Ramos (cell line): ENCODE measurements around the gene LST1.
"Not testable (repeated sequence)": the region's sequence is repeated elsewhere in the genome, so short reads cannot be mapped to it uniquely, and the experiment has no call there.

Experiments
- in situ Hi-C: fragments of 300-500 bp; cut with MboI; formaldehyde crosslinking; loops from one replicate; pipeline ENCODE4 v1.14.3; 2022; ENCODE audit warnings: low sequenced_read_pairs; ENCODE audit not compliant: unreplicated experiment

The LST1 gene

GRCh38 chr6:31579546-31580437 is 6.3 kb upstream of the LST1 start:
- in situ Hi-C loops: no loop called here

GRCh38 chr6:31580438-31580740 is 5.7 kb upstream of the LST1 start:
- in situ Hi-C loops: no loop called here

- in situ Hi-C loops: no loop called here
Measured at GRCh38 chr6:31580807-31581433, 5.2 kb upstream of the LST1 start.

GRCh38 chr6:31581434-31582229 is 4.4 kb upstream of the LST1 start:
- in situ Hi-C loops: no loop called here

- in situ Hi-C loops: no loop called here
Measured at GRCh38 chr6:31582230-31582643, 3.8 kb upstream of the LST1 start, which contains the start of gene LTB. Gene LTB, minus strand, starts transcription at chr6:31582424. Its CDS starts 7 bp downstream, at chr6:31582417.

- in situ Hi-C loops: no loop called here
Measured at GRCh38 chr6:31585491-31585890, 586 bp upstream of the LST1 start.

GRCh38 chr6:31586599-31587281 is 663 bp downstream of the LST1 start:
- in situ Hi-C loops: no loop called here

- in situ Hi-C loops: no loop called here
Measured at GRCh38 chr6:31587791-31588777, 2.0 kb downstream of the LST1 start.

- in situ Hi-C loops: no loop called here
Measured at GRCh38 chr6:31588871-31589650, 3.0 kb downstream of the LST1 start.

- in situ Hi-C loops: not testable (repeated sequence)
Measured at GRCh38 chr6:31590691-31591090, 4.6 kb downstream of the LST1 start.

- in situ Hi-C loops: no loop called here
Measured at GRCh38 chr6:31592396-31592771, 6.3 kb downstream of the LST1 start.

- in situ Hi-C loops: loop anchor here (5.0 kb wide), 2 partner anchors 50 to 105 kb away; partner anchors contain the start of genes ATP6V1G2 and NFKBIL1
Measured at GRCh38 chr6:31597006-31597405, 10.9 kb downstream of the LST1 start.

GRCh38 chr6:31607317-31607716 is 21.2 kb downstream of the LST1 start:
- in situ Hi-C loops: no loop called here

- in situ Hi-C loops: no loop called here
Measured at GRCh38 chr6:31609519-31610406, 23.7 kb downstream of the LST1 start.

- in situ Hi-C loops: no loop called here
Measured at GRCh38 chr6:31610968-31611367, 24.9 kb downstream of the LST1 start.

- in situ Hi-C loops: no loop called here
Measured at GRCh38 chr6:31614075-31614619, 28.1 kb downstream of the LST1 start.
